Erythroblast (primary cell): ENCODE results near the gene RAB11FIP2.

Experiments used
- GATA1 ChIP-seq: IDR thresholded peaks from 2 replicates; pipeline ENCODE4 v1.6.1; 2011; ENCODE audit warnings: low read depth, mild to moderate bottlenecking, control low read depth, low read length, moderate library complexity
- POLR2A ChIP-seq: IDR thresholded peaks from 2 replicates; pipeline ENCODE4 v1.6.1; 2011; ENCODE audit warnings: mild to moderate bottlenecking, low read length

DNA sequence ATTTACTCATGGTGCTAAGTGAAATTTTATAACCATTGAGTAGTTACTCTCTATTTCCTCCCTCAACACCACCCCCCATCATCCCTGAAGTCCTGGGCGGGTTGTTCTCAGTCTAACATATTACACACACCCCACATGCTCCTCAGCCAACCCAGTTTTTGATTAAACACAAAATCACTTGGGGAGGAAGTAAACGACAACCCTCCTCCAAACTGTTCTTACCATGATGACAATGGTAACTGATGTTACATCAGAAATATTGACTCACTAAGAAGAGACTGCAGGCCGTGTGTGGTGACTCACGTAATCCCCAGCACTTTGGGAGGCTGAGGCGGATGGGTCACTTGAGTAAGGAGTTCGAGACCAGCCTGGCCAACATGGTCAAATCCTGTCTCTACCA is 44.2 kb downstream of the RAB11FIP2 start:
- no peak for TF ChIP-seq POLR2A
- no peak for TF ChIP-seq GATA1
